DMS79 treated with DMSO at 0.1 percent for 48 hours (cell line): ENCODE results near the gene SRGAP2C.
A peak's percentile ranks its signal among the peaks of the same experiment; 100 is the strongest.
"Not testable (repeated sequence)": the region's sequence is repeated elsewhere in the genome, so short reads cannot be mapped to it uniquely, and the experiment has no call there.

Source experiments
- DNase-seq: peaks from one replicate; lab custom pipeline; 2025; lab: John Stamatoyannopoulos, UW

Gene SRGAP2C

GRCh38 chr1:121385162-121385561 lies 200.4 kb downstream of the SRGAP2C start:
- DNase-seq = not testable (repeated sequence)

- not testable (repeated sequence) for DNase-seq
Measured at GRCh38 chr1:121385563-121386288, 201.0 kb downstream of the SRGAP2C start.

- DNase-seq = not testable (repeated sequence)
Measured at GRCh38 chr1:121386319-121386948, 201.7 kb downstream of the SRGAP2C start.

GRCh38 chr1:121389895-121390560 lies 205.3 kb downstream of the SRGAP2C start:
- DNase-seq = not testable (repeated sequence)

GRCh38 chr1:121392130-121392529 lies 207.4 kb downstream of the SRGAP2C start:
- not testable (repeated sequence) for DNase-seq

- DNase-seq = peak; percentile 19
Measured at GRCh38 chr1:121395718-121396201, 211.0 kb downstream of the SRGAP2C start.

GRCh38 chr1:121396335-121397081 lies 211.7 kb downstream of the SRGAP2C start:
- peak; percentile 8 for DNase-seq

GRCh38 chr1:121397101-121397500 lies 212.3 kb downstream of the SRGAP2C start:
- DNase-seq = not testable (repeated sequence)

- not testable (repeated sequence) for DNase-seq
Measured at GRCh38 chr1:121399193-121399592, 214.4 kb downstream of the SRGAP2C start.

- DNase-seq = not testable (repeated sequence)
Measured at GRCh38 chr1:121400108-121400507, 215.3 kb downstream of the SRGAP2C start.

- DNase-seq = not testable (repeated sequence)
Measured at GRCh38 chr1:121400541-121401310, 216.0 kb downstream of the SRGAP2C start.

GRCh38 chr1:121401375-121401955 lies 216.7 kb downstream of the SRGAP2C start:
- not testable (repeated sequence) for DNase-seq

GRCh38 chr1:121403254-121403653 lies 218.5 kb downstream of the SRGAP2C start:
- not testable (repeated sequence) for DNase-seq

GRCh38 chr1:121408354-121408753 lies 223.6 kb downstream of the SRGAP2C start:
- DNase-seq = no peak

- no peak for DNase-seq
Measured at GRCh38 chr1:121413821-121414220, 229.0 kb downstream of the SRGAP2C start.

- no peak for DNase-seq
Measured at GRCh38 chr1:121414905-121415304, 230.1 kb downstream of the SRGAP2C start.

- no peak for DNase-seq
Measured at GRCh38 chr1:121417325-121417923, 232.6 kb downstream of the SRGAP2C start.

GRCh38 chr1:121418369-121419049 lies 233.7 kb downstream of the SRGAP2C start:
- no peak for DNase-seq

GRCh38 chr1:121419050-121419615 lies 234.4 kb downstream of the SRGAP2C start:
- not testable (repeated sequence) for DNase-seq
